GM21723 (cell line): ENCODE data around the gene EPHB6.

Experiments used
- ATAC-seq: cut with Tn5 transposase; IDR thresholded peaks from one replicate; pipeline ENCODE4 v1.9.1; 2021; ENCODE audit warnings: mild to moderate bottlenecking, moderate library complexity; ENCODE audit not compliant: unreplicated experiment

The EPHB6 gene

GRCh38 chr7:142918901-142919300 is 64.0 kb downstream of the EPHB6 start:
- no peak for ATAC-seq

DNA sequence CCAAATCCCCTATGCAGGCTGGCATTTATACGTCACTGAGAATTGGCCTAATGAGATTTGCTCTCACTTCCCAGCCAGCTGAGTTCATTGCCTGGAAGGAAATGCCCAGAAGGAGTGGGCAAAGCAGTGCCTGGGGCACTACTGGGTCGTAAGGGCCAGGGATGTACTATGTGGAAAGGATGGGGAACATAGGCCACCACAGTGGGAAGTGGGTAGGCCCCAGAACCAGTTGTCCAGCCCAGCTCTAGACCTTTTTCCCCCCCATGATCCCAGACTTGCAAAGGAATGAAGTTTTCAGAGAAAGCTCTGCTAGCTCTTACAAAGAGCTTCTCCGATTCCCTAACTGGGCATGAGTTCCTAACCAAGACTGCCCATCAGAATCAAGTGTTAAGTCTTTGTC is 64.8 kb downstream of the EPHB6 start:
- ATAC-seq, result no peak
